Adrenal gland (tissue), 12 donors: ENCODE measurements around the gene DKK2. TPM values are rescaled to one million over a fixed set of nuclear protein-coding genes. Genes with fewer than 3 reads are reported as not detected.

Experiments
- DNase-seq, 7 donors: peaks; one replicate each; pipeline ENCODE4 v3.0.0-alpha.2; 2019 to 2020
- H3K27ac ChIP-seq, 5 donors: fragments of 200-600 bp; sonication (generic) in 4 of 5; 1 replicate in 3 of 5; 2 replicates in 2 of 5; pipeline versions ENCODE4 v1.5.1 to v1.8.0; 2016 to 2020; ENCODE audit warnings: mild to moderate bottlenecking in 1 of 5
- H3K27me3 ChIP-seq: fragments of 200-600 bp; 2 replicates; pipeline ENCODE4 v1.8.0; 2021
- H3K36me3 ChIP-seq, 2 donors: fragments of 200-600 bp; replicated peaks in 1 of 2; 1 replicate in 1 of 2; 2 replicates in 1 of 2; pipeline versions ENCODE4 v1.5.1 to v1.8.0; 2018 to 2022
- H3K4me1 ChIP-seq, 2 donors: fragments of 200-600 bp; replicated peaks in 1 of 2; 1 replicate in 1 of 2; 2 replicates in 1 of 2; pipeline versions ENCODE4 v1.5.1 to v1.8.0; 2018 to 2021
- H3K4me3 ChIP-seq, 4 donors: fragments of 200-600 bp; sonication (generic) in 3 of 4; one replicate each; pipeline ENCODE4 v1.5.1; 2016 to 2018
- H3K9me3 ChIP-seq, 3 donors: fragments of 200-600 bp; sonication (generic) in 1 of 3; replicated peaks in 1 of 3; 1 replicate in 2 of 3; 2 replicates in 1 of 3; pipeline versions ENCODE4 v1.5.1 to v1.8.0; 2016 to 2021
- POLR2A ChIP-seq, 2 donors: fragments of 450-650 bp; IDR thresholded peaks; one replicate each; pipeline ENCODE4 v1.6.1; 2017; ENCODE audit warnings: antibody characterized with exemption in 2 of 2, mild to moderate bottlenecking in 2 of 2, moderate library complexity in 1 of 2
- WGBS, 4 donors: extraction: QIAGEN DNeasy Blood & Tissue Kit in 2 of 4; methylation state at CpG; one replicate each; pipeline versions ENCODE4 v1.1.5 to v1.1.7; 2013 to 2017; 5-methylcytosine and 5-hydroxymethylcytosine counted together
- intact Hi-C, 2 donors: fragments of 100-400 bp; cut with DNase I; formaldehyde crosslinking; loops; one replicate each; pipeline versions ENCODE4 v1.14.1 to v1.15.0; 2022 to 2023
- polyA plus RNA-seq, 3 donors: library from polyadenylated mRNA; stranded (reverse); fragments of 200-250 nt in 2 of 3; fragments of 350-450 nt in 1 of 3; fragmentation: Illumina TruSeq in 1 of 3; extraction: RNeasy Lipid Tissue Mini Kit (QIAGEN cat#74804) in 1 of 3; gene quantifications; one replicate each; pipeline ENCODE4 v1.2.3, GENCODE V29; 2013 to 2014
- total RNA-seq, 9 donors: library from RNA; depleted of rRNA in 4 of 9; stranded (reverse); fragments of >200 nt in 4 of 9; fragments of 120-200 nt in 1 of 9; fragmentation: NEBNext Ultra II Directional in 1 of 9; extraction: Animal tissue kit (Norgen Biotek cat#: 25700) in 1 of 9; gene quantifications; one replicate each; pipeline versions ENCODE4 v1.1.0 to v1.2.4, GENCODE V29; 2013 to 2023
- TF ChIP-seq, protein P1 (sequence below), 6 experiments: fragments of 450-650 bp in 4 of 6; fragments of 200-600 bp in 2 of 6; sonication (generic) in 1 of 6; IDR thresholded peaks; 1 replicate in 5 of 6; 2 replicates in 1 of 6; pipeline versions ENCODE4 v1.5.1 to v1.8.0; 2016 to 2021; ENCODE audit warnings: antibody characterized with exemption in 6 of 6, mild to moderate bottlenecking in 2 of 6, moderate library complexity in 1 of 6
- donor health status: healthy with polysubstance abuse.
- donor health status: Bipolar disorder and iron deficiency.
- donor health status: DM: yes; HTN: yes; CAD: no.
- donor health status: DM: no; HTN: no; CAD: no.
- donor health status: DM: no; HTN: no; CAD: no.
- donor health status: DM: yes; HTN: yes; CAD: no.

Gene DKK2
- total and polyA plus RNA-seq, 12 donors: 0.14 to 9.9 (median 0.63) TPM

DNA sequence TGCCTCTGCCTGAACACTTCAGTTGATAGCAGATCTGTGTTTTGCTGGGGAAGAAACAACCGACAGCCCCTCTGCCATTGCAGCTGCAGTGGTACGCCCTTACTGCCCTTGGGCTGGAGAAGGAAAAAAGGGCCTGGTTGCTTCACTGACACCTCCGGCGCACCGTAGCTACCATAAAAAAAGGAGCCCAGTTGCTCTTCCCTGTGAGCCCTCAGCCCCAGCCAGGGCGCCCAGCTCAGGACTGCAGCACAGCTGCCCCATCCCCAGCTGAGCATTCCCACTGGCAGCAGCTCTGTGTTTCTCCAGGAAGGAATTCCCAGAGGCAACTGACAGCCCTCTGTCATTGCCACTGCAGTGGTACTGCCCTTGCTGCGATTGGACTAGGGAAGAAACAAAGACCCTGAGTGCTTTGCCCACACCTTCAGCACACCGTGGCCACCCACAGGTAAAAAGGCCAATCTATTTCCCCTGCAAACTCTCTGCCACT, 142.7 kb downstream of the DKK2 start:
- TF ChIP-seq, protein P1, sequence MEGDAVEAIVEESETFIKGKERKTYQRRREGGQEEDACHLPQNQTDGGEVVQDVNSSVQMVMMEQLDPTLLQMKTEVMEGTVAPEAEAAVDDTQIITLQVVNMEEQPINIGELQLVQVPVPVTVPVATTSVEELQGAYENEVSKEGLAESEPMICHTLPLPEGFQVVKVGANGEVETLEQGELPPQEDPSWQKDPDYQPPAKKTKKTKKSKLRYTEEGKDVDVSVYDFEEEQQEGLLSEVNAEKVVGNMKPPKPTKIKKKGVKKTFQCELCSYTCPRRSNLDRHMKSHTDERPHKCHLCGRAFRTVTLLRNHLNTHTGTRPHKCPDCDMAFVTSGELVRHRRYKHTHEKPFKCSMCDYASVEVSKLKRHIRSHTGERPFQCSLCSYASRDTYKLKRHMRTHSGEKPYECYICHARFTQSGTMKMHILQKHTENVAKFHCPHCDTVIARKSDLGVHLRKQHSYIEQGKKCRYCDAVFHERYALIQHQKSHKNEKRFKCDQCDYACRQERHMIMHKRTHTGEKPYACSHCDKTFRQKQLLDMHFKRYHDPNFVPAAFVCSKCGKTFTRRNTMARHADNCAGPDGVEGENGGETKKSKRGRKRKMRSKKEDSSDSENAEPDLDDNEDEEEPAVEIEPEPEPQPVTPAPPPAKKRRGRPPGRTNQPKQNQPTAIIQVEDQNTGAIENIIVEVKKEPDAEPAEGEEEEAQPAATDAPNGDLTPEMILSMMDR (IDR thresholded peaks at IDR 0.05): no peak
- TF ChIP-seq POLR2A (IDR thresholded peaks at IDR 0.05): no peak
- Histone ChIP-seq H3K36me3 (no peaks in the 10 kb centered on the region), H3K4me1 (no peaks in the 10 kb centered on the region), H3K9me3 (no peaks in the 10 kb centered on the region), H3K27ac (no peak overlapping the region), H3K4me3 (no peak overlapping the region), H3K27me3 (no peaks in the 10 kb centered on the region)
- 73 to 100% (median 85%) methylated on average over 2 to 8 of the region's 8 CpGs for WGBS, 4 donors
- intact Hi-C loops: no loop called here
- DNase-seq: no peak

DNA sequence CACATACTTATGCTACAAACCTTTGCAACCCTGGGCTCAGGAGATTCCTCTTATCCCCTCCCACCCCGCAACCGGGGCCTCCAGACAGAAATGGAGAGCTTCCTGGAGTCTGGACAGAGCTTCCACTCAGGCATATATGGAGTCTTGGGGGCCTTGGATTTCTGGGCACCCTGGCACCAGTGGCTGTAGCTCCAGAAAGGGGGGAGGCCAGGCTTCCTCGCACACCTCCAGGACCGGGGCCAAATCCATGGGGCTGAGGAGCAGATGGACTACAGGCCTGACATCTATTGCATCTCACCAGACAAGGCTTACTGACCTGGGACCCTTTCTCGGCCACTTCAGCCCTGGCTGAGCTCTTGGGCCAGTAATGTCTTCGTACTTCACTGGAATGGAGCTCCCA, 143.3 kb downstream of the DKK2 start:
- no peak for DNase-seq
- intact Hi-C loops: no loop called here
- Histone ChIP-seq H3K27ac (no peak overlapping the region), H3K36me3 (no peaks in the 10 kb centered on the region), H3K4me1 (no peaks in the 10 kb centered on the region), H3K9me3 (no peaks in the 10 kb centered on the region), H3K4me3 (no peak overlapping the region), H3K27me3 (no peaks in the 10 kb centered on the region)
- WGBS, 4 donors: 85 to 91% (median 88%) methylated on average over 3 to 6 of the region's 6 CpGs
- TF ChIP-seq, protein P1 (IDR thresholded peaks at IDR 0.05): no peak

DNA sequence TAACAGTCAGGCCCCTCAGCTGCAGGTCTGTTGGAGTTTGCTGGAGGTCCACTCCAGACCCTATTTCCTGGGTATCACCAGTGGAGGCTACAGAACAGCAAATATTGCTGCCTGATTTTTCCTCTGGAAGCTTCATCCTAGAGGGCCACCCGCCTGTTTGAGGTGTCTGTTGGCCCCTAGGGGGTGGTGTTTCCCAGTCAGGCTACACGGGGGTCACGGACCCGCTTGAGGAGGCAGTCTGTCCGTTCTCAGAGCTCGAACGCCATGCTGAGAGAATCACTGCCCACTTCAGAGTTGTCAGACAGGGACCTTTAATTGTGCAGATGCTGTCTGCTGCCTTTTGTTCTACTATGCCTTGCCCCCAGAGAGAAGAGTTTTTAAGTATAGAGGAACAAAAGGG, 160.8 kb downstream of the DKK2 start:
- WGBS, 4 donors: 74 to 79% (median 75%) methylated on average over 3 to 7 of the region's 7 CpGs
- TF ChIP-seq, protein P1 (IDR thresholded peaks at IDR 0.05): no peak
- no peak for TF ChIP-seq POLR2A (IDR thresholded peaks at IDR 0.05)
- no peak overlapping the region for H3K27ac ChIP-seq
- H3K36me3 ChIP-seq: no peaks in the 10 kb centered on the region
- intact Hi-C loops: no loop called here
- H3K9me3 ChIP-seq: no peaks in the 10 kb centered on the region
- DNase-seq: no peak
- no peaks in the 10 kb centered on the region for H3K27me3 ChIP-seq
- H3K4me3 ChIP-seq: no peak overlapping the region
- no peaks in the 10 kb centered on the region for H3K4me1 ChIP-seq
